Rectal smooth muscle tissue (tissue), 1 donor: Measurements from ENCODE around the gene RUNDC3A.

ENCODE experiments used
- H3K27ac ChIP-seq: one replicate; pipeline ENCODE4 v1.7.0; 2013; ENCODE audit warnings: low read depth, low read length, inconsistent platforms
- H3K27me3 ChIP-seq: one replicate; pipeline ENCODE4 v1.7.0; 2013; ENCODE audit warnings: low read length; ENCODE audit not compliant: control insufficient read depth, insufficient read depth
- H3K36me3 ChIP-seq: one replicate; pipeline ENCODE4 v1.7.0; 2013; ENCODE audit warnings: low read length; ENCODE audit not compliant: control insufficient read depth, insufficient read depth
- H3K4me1 ChIP-seq: one replicate; pipeline ENCODE4 v1.7.0; 2013; ENCODE audit warnings: low read length; ENCODE audit not compliant: control insufficient read depth, insufficient read depth
- H3K4me3 ChIP-seq: one replicate; pipeline ENCODE4 v1.7.0; 2013; ENCODE audit warnings: low read length
- H3K9ac ChIP-seq: one replicate; pipeline ENCODE4 v1.7.0; 2013; ENCODE audit warnings: low read length

RUNDC3A gene

GRCh38 chr17:44272954-44273353 lies 35.4 kb upstream of the RUNDC3A start:
- Histone ChIP-seq H3K4me1 (no peaks in the 10 kb centered on the region), H3K36me3 (no peaks in the 10 kb centered on the region)

DNA sequence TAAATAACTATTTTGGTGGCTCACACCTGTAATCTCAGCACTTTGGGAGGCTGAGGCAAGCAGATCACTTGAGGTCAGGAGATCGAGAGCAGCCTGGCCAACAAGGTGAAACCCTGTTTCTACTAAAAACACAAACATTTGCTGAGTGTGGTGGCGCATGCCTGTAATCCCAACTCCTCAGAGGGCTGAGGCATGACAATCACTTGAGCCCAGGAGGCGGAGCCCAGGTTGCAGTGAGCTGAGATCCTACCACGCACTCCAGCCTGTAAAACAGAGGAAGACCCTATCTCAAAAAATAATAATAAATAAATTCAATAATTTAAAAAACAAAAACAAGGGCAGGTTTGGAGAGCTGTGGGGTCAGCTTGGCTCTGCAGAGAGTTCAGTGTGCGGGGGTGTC lies 34.8 kb upstream of the RUNDC3A start:
- Histone ChIP-seq H3K36me3 (no peaks in the 10 kb centered on the region), H3K27me3 (no peaks in the 10 kb centered on the region), H3K4me3 (no peak overlapping the region), H3K27ac (no peak overlapping the region), H3K4me1 (no peaks in the 10 kb centered on the region), H3K9ac (no peak overlapping the region)

More at GRCh38 chr17:44272954-44273353, 35.4 kb upstream of the RUNDC3A start:
- no peaks in the 10 kb centered on the region for H3K27me3 ChIP-seq
- H3K27ac ChIP-seq = no peak overlapping the region
- no peak overlapping the region for H3K4me3 ChIP-seq
- no peak overlapping the region for H3K9ac ChIP-seq

- no peak overlapping the region for H3K9ac ChIP-seq
- no peaks in the 10 kb centered on the region for H3K27me3 ChIP-seq
- no peak overlapping the region for H3K4me3 ChIP-seq
- H3K27ac ChIP-seq = no peak overlapping the region
- H3K4me1 ChIP-seq = no peaks in the 10 kb centered on the region
- no peaks in the 10 kb centered on the region for H3K36me3 ChIP-seq
Measured at GRCh38 chr17:44277976-44278375, 30.4 kb upstream of the RUNDC3A start.

DNA sequence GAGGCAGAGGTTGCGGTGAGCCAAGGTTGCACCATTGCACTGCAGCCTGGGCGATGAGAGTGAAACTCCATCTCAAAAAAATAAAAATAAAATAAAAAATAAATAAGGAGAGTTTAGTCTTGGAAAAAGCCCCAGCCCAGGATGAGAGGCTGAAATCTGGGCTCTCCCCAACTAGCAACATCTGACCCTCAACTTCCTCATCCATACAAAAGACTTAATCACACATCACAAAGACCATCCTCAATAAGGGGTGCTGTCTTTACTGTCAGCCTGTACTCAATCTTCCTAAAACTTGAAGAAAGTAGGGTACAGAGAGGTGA lies 29.1 kb upstream of the RUNDC3A start:
- H3K36me3 ChIP-seq = no peaks in the 10 kb centered on the region
- H3K27me3 ChIP-seq = no peaks in the 10 kb centered on the region
- no peak overlapping the region for H3K4me3 ChIP-seq
- no peak overlapping the region for H3K27ac ChIP-seq
- H3K9ac ChIP-seq = no peak overlapping the region
- no peaks in the 10 kb centered on the region for H3K4me1 ChIP-seq

- Histone ChIP-seq H3K4me3 (no peak overlapping the region), H3K27me3 (no peaks in the 10 kb centered on the region), H3K27ac (no peak overlapping the region), H3K4me1 (no peaks in the 10 kb centered on the region), H3K9ac (no peak overlapping the region), H3K36me3 (no peaks in the 10 kb centered on the region)
Measured at GRCh38 chr17:44279666-44280391, 28.6 kb upstream of the RUNDC3A start.

GRCh38 chr17:44280392-44280937 lies 27.9 kb upstream of the RUNDC3A start:
- Histone ChIP-seq H3K27me3 (no peaks in the 10 kb centered on the region), H3K27ac (no peak overlapping the region), H3K36me3 (no peaks in the 10 kb centered on the region), H3K4me3 (no peak overlapping the region), H3K9ac (no peak overlapping the region), H3K4me1 (no peaks in the 10 kb centered on the region)

DNA sequence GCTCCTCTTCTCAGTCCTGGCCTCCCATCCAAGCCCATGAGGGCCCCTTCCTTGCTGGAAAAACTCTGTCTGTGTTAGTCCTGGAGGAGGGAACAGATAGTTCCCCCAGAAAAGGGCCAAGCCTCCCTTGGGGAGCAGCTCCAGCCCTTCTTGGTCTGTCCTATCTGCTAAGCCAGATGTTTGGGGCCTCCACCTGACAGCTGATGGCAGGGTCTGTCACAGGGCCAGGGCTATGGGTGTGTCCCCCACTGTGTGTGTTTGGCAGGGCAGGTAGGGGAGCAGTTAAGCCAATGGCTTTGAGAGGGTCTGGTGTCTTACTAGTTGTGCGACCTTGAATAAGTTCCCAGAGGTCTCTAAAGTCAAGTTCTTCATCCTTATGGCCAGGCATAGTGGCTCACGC lies 26.8 kb upstream of the RUNDC3A start:
- Histone ChIP-seq H3K9ac (no peak overlapping the region), H3K4me3 (no peak overlapping the region), H3K36me3 (no peaks in the 10 kb centered on the region), H3K4me1 (no peaks in the 10 kb centered on the region), H3K27ac (no peak overlapping the region), H3K27me3 (no peaks in the 10 kb centered on the region)

DNA sequence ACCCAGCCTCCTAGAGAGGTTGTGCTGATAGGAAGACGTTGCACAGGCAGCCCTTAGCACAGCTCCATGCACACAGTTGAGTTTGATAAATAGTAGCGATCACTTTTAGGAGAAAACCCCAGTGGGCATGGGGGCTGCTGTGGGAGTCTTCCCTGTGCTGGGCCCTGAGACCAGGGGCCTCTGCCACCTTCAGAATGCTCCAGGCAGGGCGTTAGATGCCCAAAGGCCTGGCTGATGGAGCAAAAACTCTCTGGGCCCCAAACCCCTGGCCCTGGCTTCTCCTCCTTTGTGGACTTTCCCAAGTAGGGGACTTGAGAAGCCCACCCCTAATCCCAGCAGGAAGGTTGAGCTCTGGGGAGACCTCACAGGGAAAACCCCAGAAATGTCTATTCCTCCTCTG lies 26.1 kb upstream of the RUNDC3A start:
- Histone ChIP-seq H3K4me3 (no peak overlapping the region), H3K27me3 (no peaks in the 10 kb centered on the region), H3K4me1 (no peaks in the 10 kb centered on the region), H3K9ac (no peak overlapping the region), H3K27ac (no peak overlapping the region), H3K36me3 (no peaks in the 10 kb centered on the region)

GRCh38 chr17:44283344-44284023 lies 24.9 kb upstream of the RUNDC3A start:
- Histone ChIP-seq H3K4me1 (no peaks in the 10 kb centered on the region), H3K36me3 (no peaks in the 10 kb centered on the region), H3K27ac (no peak overlapping the region), H3K4me3 (no peak overlapping the region), H3K9ac (no peak overlapping the region), H3K27me3 (no peaks in the 10 kb centered on the region)

GRCh38 chr17:44284024-44284400 lies 24.4 kb upstream of the RUNDC3A start:
- Histone ChIP-seq H3K9ac (no peak overlapping the region), H3K4me1 (no peaks in the 10 kb centered on the region), H3K36me3 (no peaks in the 10 kb centered on the region), H3K27me3 (no peaks in the 10 kb centered on the region), H3K4me3 (no peak overlapping the region), H3K27ac (no peak overlapping the region)

GRCh38 chr17:44287651-44288050 lies 20.8 kb upstream of the RUNDC3A start:
- Histone ChIP-seq H3K4me1 (no peaks in the 10 kb centered on the region), H3K27me3 (no peaks in the 10 kb centered on the region), H3K36me3 (no peaks in the 10 kb centered on the region), H3K9ac (no peak overlapping the region), H3K4me3 (no peak overlapping the region), H3K27ac (no peak overlapping the region)

DNA sequence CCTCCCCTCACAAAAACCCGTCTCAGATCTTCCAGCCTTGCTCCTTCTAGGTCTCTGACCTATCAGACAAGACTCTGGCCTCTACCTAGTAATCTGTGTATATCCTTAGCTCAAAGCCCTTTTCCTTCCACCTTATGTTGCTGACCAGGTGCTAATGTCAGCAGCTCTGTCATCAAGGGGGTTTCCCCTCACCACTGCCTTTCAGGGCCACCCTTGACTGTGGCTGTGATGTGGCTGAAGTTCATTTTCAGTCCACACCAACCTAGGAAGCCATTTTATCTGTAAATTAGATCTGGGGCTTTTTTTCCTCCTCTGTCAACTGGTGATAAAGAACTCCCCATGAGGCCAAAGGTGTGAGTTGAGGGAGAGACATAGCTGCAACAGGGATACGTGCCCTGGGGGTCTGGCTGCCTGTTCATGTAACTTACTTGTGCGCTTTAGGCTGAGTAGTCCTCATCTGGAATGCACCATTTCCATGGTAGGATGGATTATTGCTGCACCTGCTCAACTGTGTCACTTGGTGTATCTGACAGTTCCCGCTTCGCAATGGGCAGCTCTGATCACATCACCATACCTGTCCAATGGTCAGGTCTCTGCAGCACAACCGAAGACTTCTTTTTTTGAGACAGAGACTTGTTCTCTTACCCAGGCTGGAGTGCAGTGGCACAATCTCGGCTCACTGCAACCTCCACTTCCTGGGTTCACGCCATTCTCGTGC lies 14.7 kb upstream of the RUNDC3A start:
- H3K27ac ChIP-seq = no peak overlapping the region
- H3K36me3 ChIP-seq = no peaks in the 10 kb centered on the region
- no peaks in the 10 kb centered on the region for H3K4me1 ChIP-seq
- H3K9ac ChIP-seq = no peak overlapping the region
- H3K4me3 ChIP-seq = no peak overlapping the region
- H3K27me3 ChIP-seq = no peaks in the 10 kb centered on the region
